Hepatocyte (in vitro differentiated cells): ENCODE measurements around the gene PPP2R3C. TPM values are rescaled to one million over a fixed set of nuclear protein-coding genes. Genes with fewer than 3 reads are reported as not detected.

ENCODE experiments used
- DNase-seq: peaks from one replicate; pipeline ENCODE4 v3.0.0-alpha.2; 2016; ENCODE audit warnings: low spot score
- H2AFZ ChIP-seq: fragments of 200-600 bp; sonication (generic); 2 replicates; pipeline ENCODE4 v1.6.0; 2016; ENCODE audit warnings: antibody characterized with exemption, mild to moderate bottlenecking
- H3K27ac ChIP-seq: fragments of 200-600 bp; sonication (generic); 2 replicates; pipeline ENCODE4 v1.5.1; 2016; ENCODE audit warnings: mild to moderate bottlenecking
- H3K27me3 ChIP-seq: fragments of 200-600 bp; sonication (generic); 2 replicates; pipeline ENCODE4 v1.6.1; 2016
- H3K36me3 ChIP-seq: fragments of 200-600 bp; sonication (generic); replicated peaks from 2 replicates; pipeline ENCODE4 v1.5.1; 2016; ENCODE audit warnings: low read depth; ENCODE audit not compliant: insufficient read depth
- H3K4me1 ChIP-seq: fragments of 200-600 bp; sonication (generic); 2 replicates; pipeline ENCODE4 v1.5.1; 2016; ENCODE audit warnings: mild to moderate bottlenecking, moderate library complexity; ENCODE audit not compliant: insufficient read depth
- H3K4me2 ChIP-seq: fragments of 200-600 bp; sonication (generic); 2 replicates; pipeline ENCODE4 v1.6.0; 2016
- H3K4me3 ChIP-seq: fragments of 200-600 bp; sonication (generic); 2 replicates; pipeline ENCODE4 v1.5.1; 2016; ENCODE audit warnings: mild to moderate bottlenecking
- H3K79me2 ChIP-seq: fragments of 200-600 bp; sonication (generic); 2 replicates; pipeline ENCODE4 v1.6.0; 2017; ENCODE audit warnings: mild to moderate bottlenecking
- H3K9me2 ChIP-seq: fragments of 200-600 bp; sonication (generic); replicated peaks from 2 replicates; pipeline ENCODE4 v1.6.0; 2017; ENCODE audit warnings: mild to moderate bottlenecking; ENCODE audit not compliant: insufficient read depth
- H3K9me3 ChIP-seq: fragments of 200-600 bp; sonication (generic); 2 replicates; pipeline ENCODE4 v1.5.1; 2016; ENCODE audit warnings: low read depth, mild to moderate bottlenecking
- H4K20me1 ChIP-seq: fragments of 200-600 bp; sonication (generic); 2 replicates; pipeline ENCODE4 v1.6.0; 2016; ENCODE audit warnings: mild to moderate bottlenecking; ENCODE audit not compliant: insufficient read depth, poor library complexity, severe bottlenecking
- EZH2 ChIP-seq: fragments of 200-600 bp; sonication (generic); IDR thresholded peaks from 2 replicates; pipeline ENCODE4 v1.6.1; 2016; ENCODE audit warnings: antibody characterized with exemption, mild to moderate bottlenecking, borderline replicate concordance
- EZH2phosphoT487 ChIP-seq: fragments of 200-600 bp; sonication (generic); IDR thresholded peaks from one replicate; pipeline ENCODE4 v1.6.1; 2018; ENCODE audit warnings: antibody characterized with exemption, mild to moderate bottlenecking, low read depth, moderate library complexity; ENCODE audit not compliant: unreplicated experiment, severe bottlenecking
- WGBS: methylation state at CpG from one replicate; pipeline ENCODE4 v1.1.6; 2016; ENCODE audit warnings: low lambda C conversion rate; ENCODE audit errors: missing lambda C conversion rate; 5-methylcytosine and 5-hydroxymethylcytosine counted together
- polyA plus RNA-seq: library from polyadenylated mRNA; unstranded; fragments of >200 nt; fragmentation: Nextera tagmentation; extraction: Ambion mirVana; gene quantifications from 2 replicates; pipeline ENCODE4 v1.2.1, GENCODE V29; 2016
- total RNA-seq: library from RNA; depleted of rRNA; stranded (reverse); fragments of >200 nt; gene quantifications from 2 replicates; pipeline ENCODE4 v1.2.3, GENCODE V29; 2014
- TF ChIP-seq, protein P1 (sequence below): fragments of 200-600 bp; sonication (generic); IDR thresholded peaks from 2 replicates; pipeline ENCODE4 v1.5.1; 2016; ENCODE audit warnings: antibody characterized with exemption, mild to moderate bottlenecking; ENCODE audit not compliant: poor library complexity

PPP2R3C gene
- total and polyA plus RNA-seq, 2 experiments from 2014 or later, result 36.1 to 38.5 TPM

DNA sequence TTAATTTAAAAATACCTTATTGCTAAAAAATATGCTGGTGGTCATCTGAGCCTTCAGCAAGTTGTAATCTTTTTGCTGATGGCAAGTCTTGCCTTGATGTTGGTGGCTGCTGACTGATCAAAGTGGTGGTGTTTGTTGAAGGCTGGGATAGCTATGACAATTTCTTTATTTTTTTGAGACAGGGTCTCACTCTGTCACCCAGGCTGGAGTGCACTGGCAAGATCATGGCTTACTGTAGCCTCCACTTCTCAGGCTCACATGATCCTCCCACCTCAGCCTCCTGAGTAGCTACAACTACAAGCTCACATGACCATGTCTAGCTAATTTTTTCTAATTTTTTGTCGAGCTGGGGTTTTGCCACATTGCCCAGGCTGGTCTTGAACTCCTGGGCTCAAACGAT lies 25.4 kb upstream of the PPP2R3C start:
- DNase-seq, result no peak
- H3K27ac ChIP-seq, result no peak overlapping the region
- H3K4me1 ChIP-seq, result no peaks in the 10 kb centered on the region
- no peak overlapping the region for H3K4me3 ChIP-seq
- H3K4me2 ChIP-seq, result no peak overlapping the region
- no peaks in the 10 kb centered on the region for H3K9me2 ChIP-seq
- H2AFZ ChIP-seq, result no peak overlapping the region
- no peaks in the 10 kb centered on the region for H4K20me1 ChIP-seq
- no peaks in the 10 kb centered on the region for H3K36me3 ChIP-seq
- peaks cover 3% of the 10 kb centered on the region for H3K79me2 ChIP-seq
- no peak for TF ChIP-seq EZH2
- TF ChIP-seq, protein P1, sequence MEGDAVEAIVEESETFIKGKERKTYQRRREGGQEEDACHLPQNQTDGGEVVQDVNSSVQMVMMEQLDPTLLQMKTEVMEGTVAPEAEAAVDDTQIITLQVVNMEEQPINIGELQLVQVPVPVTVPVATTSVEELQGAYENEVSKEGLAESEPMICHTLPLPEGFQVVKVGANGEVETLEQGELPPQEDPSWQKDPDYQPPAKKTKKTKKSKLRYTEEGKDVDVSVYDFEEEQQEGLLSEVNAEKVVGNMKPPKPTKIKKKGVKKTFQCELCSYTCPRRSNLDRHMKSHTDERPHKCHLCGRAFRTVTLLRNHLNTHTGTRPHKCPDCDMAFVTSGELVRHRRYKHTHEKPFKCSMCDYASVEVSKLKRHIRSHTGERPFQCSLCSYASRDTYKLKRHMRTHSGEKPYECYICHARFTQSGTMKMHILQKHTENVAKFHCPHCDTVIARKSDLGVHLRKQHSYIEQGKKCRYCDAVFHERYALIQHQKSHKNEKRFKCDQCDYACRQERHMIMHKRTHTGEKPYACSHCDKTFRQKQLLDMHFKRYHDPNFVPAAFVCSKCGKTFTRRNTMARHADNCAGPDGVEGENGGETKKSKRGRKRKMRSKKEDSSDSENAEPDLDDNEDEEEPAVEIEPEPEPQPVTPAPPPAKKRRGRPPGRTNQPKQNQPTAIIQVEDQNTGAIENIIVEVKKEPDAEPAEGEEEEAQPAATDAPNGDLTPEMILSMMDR, result no peak
- TF ChIP-seq EZH2phosphoT487, result no peak
- H3K9me3 ChIP-seq, result no peaks in the 10 kb centered on the region
- 98% methylated on average over 2 of the region's 2 CpGs for WGBS
- H3K27me3 ChIP-seq, result no peaks in the 10 kb centered on the region

DNA sequence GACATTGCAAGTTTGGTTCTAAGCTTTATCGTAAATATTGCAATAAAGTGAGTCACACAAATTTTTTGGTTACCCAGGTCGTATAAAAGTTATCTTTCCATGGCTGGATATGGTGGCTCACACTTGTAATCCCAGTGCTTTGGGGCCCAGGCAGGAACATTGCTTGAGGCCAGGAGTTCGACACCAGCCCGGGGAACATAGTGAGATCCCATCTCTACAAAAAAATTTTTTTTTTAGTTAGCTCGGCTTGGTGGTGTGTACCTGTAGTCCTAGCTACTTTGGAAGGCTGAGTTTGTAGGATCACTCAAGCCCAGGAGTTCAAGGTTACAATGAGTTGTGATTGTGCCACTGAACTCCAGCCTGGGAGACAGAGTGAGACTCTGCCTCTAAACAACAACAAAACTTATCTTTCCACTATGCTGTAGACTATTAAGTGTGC lies 24.9 kb upstream of the PPP2R3C start:
- no peak overlapping the region for H3K4me2 ChIP-seq
- no peak for TF ChIP-seq EZH2
- TF ChIP-seq, protein P1, result no peak
- no peak for TF ChIP-seq EZH2phosphoT487
- no peaks in the 10 kb centered on the region for H3K9me2 ChIP-seq
- H4K20me1 ChIP-seq, result no peaks in the 10 kb centered on the region
- no peaks in the 10 kb centered on the region for H3K27me3 ChIP-seq
- 86% methylated on average over 5 of the region's 5 CpGs for WGBS
- H3K79me2 ChIP-seq, result peaks cover 3% of the 10 kb centered on the region
- H3K9me3 ChIP-seq, result no peaks in the 10 kb centered on the region
- H2AFZ ChIP-seq, result no peak overlapping the region
- no peak overlapping the region for H3K27ac ChIP-seq
- peak; percentile 0 for DNase-seq
- H3K4me1 ChIP-seq, result no peaks in the 10 kb centered on the region
- H3K4me3 ChIP-seq, result no peak overlapping the region
- H3K36me3 ChIP-seq, result no peaks in the 10 kb centered on the region

DNA sequence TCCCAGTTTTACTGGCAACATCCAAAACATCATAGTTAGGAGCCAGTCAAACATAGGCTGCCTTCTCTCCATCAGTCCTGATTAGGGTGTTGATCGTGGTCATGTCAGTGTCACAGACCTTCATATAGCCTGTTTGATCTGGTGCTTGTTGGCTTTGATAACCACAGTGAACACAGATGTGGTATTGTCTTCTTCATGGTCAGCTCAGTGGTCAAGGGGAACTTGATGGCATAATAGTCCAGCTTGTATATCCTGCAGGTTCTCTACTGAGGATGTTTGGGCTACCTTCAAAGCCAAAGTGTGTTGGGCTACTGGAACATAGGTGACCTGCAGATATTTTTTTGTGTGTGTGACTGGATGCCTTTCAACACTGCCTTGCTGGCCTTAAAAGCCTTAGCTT lies 22.2 kb upstream of the PPP2R3C start:
- Histone ChIP-seq H3K79me2 (peaks cover 3% of the 10 kb centered on the region), H3K4me3 (no peak overlapping the region), H3K27ac (no peak overlapping the region), H3K4me2 (no peak overlapping the region), H3K9me3 (no peaks in the 10 kb centered on the region), H2AFZ (no peak overlapping the region), H3K4me1 (no peaks in the 10 kb centered on the region), H4K20me1 (no peaks in the 10 kb centered on the region), H3K9me2 (no peaks in the 10 kb centered on the region), H3K27me3 (no peaks in the 10 kb centered on the region), H3K36me3 (no peaks in the 10 kb centered on the region)
- TF ChIP-seq EZH2 (no peak), EZH2phosphoT487 (no peak)
- TF ChIP-seq, protein P1, result no peak
- DNase-seq, result no peak
- WGBS, result no CpG with 5 or more reads among the region's 1 CpG
